ENCODE measurements around the gene RPL35A.
"Not testable (repeated sequence)": the region's sequence is repeated elsewhere in the genome, so short reads cannot be mapped to it uniquely, and the experiment has no call there.

Gene RPL35A

GRCh38 chr3:197949778-197950676 is at the start of gene RPL35A:
Gene RPL35A (plus strand): TSS chr3:197950190. CDS start chr3:197950968, 778 bp downstream.
- DNase-seq: peak; percentile 92

DNA sequence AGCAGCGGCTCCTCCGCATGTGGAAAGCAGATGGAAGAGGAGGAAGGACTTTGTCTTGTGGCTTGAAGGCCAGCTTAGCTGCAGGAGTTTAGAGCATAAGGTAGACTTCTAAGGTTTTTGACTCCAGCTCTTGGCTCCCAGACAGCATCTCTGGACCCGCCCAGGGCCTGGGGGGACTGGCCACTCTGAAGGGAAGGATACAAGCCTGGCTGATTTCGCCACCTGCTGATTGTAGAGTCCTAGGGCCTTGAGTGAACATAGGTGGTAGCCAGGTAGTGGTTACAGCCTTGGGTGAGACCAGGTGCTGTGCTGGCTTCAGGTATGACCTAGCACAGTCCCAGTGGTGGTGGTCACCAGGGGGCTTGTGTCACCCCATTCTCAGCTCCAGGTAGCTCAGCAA is 48.4 kb upstream of the RPL35A start:
- no peak for DNase-seq

DNA sequence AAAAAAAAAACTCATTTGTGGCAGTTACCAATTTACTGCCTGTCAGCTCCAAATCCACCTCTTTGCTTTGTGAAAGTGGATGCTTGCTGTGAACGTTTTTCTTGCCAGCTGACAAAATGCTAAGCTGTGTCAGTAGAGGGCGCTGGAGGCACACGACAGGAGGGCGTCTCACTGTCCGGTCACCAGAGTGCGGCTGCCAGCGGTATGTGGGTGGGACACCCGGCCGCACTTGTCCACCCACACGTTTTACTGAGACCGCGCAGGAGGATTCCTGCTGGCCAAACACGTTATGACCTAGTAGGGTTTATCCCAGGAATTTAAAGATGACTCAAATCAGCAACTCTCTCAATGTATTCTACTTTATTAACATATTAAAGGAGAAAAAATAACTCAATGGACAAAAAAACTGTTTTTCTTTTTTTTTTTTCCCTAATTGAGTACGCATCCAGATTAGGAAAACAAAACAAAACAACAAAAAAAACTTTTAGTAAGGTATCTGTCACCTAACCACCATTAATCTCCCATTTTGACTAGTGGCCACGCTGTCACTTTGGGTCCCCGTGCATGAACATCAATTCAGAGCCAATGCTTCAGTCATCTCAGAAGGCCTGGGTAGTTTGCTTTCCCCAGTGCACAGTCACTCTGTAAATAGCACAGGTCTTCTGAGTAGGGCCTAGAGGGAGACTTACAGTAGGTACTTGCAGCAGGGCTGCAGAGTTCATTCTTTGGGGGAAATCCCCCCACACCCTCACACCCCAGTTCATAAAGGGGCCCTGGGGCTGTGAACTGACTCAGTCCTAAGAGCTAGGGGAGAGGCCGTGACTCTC is 43.8 kb upstream of the RPL35A start:
- peak; percentile 34 for DNase-seq

GRCh38 chr3:197906850-197907187 is 43.2 kb upstream of the RPL35A start:
- no peak for DNase-seq

DNA sequence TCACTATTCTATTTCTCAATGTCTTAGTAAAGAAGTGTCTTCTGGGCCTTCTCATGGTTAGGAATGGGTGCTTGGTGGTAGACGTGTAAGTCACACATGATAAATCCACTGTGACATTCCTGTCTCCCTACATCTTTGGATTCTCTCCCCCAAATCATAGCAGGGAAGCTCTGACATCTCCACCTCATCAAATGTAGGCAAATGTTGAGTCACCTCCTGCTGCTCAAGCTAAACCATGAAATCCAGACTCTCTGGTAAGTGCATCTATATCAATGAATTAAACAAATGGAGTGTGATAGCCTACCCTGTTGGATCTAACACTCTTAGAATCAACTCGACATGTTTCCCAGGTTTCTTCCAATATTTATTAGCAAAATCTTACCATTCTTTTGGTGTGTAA is 42.8 kb upstream of the RPL35A start:
- DNase-seq: no peak

GRCh38 chr3:197908550-197908949 is 41.4 kb upstream of the RPL35A start:
- not testable (repeated sequence) for DNase-seq

DNA sequence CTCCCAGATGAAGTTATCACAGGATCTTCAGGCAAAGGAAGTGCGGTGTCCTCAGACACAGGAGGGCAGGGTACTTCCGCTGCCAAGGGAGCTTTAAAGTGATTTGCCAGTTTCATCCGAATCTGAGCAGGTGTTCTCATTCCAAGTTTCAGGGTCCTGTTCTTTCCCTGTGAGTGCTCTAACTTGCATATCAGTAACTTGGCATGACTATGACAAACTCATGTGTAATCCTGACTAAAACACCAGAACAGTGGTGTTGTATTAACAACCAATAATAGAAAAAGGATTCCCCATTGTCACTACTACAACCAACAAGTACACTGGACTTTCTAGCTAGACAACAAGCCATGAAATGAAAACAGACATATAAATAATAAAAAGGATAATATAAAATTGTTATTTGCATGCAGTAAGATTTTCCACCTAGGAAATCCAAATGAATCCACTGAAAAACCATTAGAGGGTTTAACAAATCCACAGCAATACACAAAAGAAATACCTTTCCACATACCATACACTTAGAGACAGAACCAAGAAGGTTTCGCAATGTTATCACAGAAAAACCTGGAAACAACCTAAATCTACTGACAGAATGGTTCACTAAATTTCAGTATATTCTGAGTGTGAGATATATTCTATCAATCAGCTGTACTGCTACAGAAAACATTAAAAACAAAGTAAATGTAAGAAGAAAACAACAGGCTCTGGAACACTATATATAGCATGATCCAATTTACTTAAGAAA is 40.9 kb upstream of the RPL35A start:
- DNase-seq: no peak

DNA sequence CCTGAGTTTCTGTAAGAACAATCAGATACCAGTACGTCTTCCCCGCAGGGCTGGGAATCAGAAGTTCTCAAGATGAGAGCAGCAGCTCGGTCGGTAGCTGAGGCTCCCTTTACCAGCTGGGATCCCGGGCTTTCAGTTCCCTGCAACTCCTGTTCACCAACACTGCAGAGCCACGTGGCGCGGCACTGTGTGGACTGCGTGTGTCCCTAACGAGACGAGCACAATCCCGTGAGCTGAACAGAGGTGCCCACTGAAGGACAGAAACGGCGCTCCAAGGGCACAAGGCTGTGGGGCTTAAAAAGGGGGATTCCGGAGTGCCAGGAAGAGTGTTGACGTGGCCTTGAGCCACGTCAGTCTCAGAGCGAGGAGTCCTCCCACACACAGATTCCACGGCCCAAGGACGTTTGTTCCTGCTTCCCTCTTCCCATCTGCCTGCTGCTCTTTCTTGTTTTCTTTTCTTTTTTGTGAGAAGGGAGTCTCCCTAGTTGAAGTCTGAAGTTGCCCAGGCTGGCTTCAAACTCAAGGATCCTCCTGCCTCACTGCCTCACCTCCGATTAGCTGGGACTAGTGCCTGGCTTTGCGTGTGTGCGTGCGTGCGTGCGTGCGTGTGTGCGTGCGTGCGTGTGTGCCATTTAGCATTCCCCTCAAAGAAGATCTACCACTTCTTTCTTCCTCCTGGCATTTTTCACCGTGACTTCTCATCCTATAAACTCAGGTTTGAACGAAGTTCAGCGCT is 37.1 kb upstream of the RPL35A start:
- no peak for DNase-seq

DNA sequence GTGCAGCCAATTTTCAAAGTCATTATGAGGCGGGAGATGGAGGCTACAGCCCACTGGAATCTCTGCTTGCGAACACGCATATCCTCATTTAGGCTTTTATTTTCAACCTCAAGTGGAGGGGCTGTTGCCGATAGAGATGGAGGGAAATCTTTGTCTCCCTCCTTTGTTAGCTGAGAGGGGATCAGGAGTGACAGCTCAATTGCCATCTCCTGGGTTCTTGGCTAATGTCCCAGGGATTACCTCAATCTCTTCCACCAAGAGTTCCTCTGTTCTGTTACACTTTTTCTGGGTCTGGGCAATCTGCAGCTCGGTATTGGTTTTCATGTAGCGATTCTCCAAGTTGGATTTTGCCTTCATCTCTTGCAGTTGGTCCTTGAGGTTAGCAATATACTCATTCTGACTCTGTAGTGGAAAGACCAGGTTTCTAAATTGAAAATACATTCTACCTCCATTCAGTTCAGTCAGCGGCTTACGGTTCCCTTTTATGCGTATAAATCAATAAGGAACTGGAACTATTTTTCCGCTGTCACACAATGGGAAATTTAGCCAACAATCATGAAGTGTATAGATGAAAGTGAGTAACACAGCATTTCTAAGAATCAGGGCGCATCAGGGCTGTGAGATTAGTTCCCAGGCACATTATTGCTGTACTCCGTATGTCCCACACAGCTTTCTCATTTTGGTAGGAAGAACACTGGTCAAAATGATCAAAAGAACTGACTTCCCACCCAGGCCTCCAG is 36.2 kb upstream of the RPL35A start:
- no peak for DNase-seq

DNA sequence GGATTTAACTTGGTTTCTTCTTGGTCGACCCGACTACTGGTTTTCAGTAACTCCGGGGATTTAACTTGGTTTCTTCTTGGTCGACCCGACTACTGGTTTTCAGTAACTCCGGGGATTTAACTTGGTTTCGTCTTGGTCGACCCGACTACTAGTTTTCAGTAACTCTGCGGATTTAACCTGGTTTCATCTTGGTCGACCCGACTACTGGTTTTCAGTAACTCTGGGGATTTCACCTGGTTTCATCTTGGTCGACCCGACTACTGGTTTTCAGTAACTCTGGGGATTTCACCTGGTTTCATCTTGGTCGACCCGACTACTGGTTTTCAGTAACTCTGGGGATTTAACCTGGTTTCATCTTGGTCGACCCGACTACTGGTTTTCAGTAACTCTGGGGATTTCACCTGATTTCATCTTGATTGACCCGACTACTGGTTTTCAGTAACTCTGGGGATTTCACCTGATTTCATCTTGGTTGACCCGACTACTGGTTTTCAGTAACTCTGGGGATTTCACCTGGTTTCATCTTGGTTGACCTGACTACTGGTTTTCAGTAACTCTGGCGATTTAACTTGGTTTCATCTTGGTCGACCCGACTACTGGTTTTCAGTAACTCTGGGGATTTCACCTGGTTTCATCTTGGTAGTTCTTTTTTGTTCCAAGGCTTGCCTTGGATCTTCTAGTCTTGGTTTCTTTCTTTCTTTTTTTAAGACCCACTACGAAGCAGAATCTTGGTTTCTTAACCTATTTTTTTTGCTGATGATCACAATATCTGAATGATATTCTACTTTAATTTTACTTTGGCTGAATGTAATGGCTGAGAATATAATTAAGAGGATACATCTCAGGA is 28.3 kb upstream of the RPL35A start:
- DNase-seq: not testable (repeated sequence)

GRCh38 chr3:197926418-197926817 is 23.6 kb upstream of the RPL35A start:
- DNase-seq: no peak

DNA sequence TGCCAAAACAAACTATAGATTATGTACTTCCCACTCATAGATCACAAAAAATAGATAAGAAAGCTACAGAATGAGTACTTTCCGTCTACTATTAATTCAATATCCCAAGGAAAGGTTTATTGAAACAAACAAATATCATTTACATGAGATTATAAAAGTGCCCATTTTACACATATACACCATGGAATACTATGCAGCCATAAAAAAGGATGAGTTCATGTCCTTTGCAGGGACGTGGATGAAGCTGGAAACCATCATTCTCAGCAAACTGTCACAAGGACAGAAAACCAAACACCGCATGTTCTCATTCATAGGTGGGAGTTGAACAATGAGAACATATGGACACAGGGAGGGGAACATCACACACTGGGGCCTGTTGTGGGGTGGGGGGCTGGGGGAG is 22.4 kb upstream of the RPL35A start:
- DNase-seq: not testable (repeated sequence)

DNA sequence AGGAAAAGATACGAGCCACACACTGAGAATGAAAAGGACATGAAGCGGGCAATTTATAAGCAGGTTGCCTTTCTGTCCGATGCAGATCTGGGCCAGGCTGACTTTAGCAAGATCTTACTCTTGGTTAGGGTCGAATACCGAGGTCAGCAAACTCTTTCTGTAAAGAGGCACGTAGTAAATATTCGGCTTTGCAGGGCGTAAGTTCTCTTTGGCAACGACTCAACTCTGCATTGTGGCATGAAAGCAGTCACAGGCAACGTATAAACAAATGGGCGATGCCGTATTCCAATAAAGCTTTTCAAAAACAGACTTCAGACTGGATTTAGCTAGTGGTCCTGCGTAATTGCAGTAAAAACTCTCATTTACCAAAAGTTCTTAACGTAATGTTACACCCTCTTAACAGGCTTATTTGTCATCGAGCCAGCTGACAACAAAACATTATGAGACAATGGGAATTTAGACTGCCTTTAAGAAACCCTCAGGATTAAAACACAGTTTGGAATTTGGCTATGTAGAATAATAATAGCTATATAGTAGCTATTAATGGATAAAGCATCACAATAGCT is 13.1 kb upstream of the RPL35A start:
- no peak for DNase-seq

DNA sequence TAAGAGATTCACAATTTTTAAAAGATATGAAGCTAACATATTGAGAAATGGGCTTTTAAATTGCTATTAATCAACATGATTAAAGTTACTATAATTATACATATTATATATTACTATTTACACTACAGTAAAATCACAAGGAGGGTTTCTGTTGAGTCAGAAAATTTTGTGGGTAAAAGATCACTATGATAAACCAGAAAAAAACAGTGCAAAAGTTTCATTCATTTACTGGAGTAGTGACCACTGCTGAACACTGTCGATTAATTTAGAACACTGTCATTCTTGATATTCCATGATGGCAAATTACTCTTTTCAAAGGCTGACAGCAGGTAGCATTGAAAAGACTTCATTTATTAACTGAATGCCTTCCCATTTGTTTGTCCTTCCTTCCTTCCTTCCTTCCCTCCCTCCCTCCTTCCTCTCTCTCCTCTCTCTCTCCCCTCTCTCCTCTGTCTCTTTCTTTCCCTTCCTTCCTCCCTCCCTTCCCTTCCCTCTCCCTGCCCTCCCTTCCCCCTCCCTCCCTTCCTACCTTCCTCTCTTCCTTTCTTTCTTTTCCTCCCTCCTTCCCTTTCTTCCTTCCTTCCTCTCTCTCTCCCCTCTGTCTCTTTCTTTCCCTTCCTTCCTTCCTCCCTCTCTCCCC is 9.1 kb upstream of the RPL35A start:
- DNase-seq: no peak

DNA sequence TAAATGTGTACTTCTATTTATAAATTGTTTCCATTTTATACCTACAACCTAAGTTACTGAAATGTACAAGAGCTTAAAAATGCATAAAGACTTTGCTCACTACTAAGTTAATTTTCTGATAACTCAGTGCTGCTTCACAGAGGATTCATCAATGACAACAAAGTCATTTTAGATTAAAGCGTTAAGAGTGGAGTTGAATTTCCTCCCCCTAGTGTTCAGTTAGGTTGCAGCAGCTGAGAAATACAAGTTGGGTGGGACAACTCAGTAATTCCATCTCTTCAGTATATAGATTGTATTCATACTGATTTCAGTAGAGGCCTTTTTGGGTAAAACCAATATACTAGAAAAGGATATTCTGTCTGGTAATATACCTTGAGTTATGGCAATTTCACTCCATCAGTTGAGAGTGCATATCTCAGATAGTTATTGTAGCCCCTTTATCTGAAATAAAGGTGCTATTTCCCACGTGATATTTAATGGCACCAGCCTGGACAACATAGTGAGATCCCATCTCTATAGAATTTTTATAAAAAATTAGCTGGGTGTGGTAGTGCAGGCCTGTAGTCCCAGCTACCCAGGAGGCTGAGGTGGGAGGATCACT is 6.9 kb upstream of the RPL35A start:
- peak; percentile 23 for DNase-seq

DNA sequence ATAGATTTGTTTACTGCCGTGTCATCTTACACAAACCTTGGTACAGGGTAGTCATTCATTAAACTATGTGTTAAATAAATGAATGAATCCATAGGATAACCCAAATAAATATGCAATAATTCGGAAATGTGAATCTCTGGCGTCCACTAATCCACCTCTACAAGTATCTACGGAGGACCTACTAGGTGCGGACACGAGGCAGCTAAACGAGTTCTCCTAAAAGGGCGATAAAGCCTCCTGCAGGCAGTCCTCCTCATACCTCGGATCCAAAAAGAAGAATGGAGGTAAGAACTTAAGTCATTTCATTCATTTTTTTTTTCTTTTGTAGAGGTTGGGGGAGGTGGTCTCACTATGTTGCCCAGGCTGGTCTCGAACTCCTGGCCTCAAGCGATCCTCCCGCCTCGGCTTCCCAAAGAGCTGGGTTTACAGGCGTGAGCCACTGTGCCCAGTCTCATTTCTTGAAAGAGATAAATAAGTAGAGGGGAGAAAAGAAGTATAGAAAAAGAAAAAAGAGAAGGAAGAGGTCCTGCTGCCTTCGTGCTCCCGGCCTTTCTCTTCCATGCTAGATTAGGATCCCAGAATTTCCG is 706 bp upstream of the RPL35A start:
- DNase-seq: no peak

DNA sequence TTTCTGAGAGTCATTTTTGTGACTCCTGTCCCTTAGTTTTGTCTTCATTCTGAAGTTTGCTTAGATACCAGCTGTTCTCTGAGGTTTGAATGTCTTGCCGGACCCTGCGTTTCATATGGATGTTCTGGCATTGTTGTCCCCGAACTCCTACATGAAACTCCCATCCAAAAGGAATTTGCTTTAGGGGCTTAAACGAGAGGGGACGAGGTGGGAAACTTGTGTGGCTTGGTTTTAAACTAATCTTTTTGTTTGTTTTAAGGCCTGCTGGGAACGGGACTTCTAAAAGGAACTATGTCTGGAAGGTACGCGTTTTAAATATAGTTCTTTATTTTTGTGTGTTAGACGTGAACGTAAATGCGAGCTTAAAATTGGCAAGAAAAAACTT is 679 bp downstream of the RPL35A start:
- no peak for DNase-seq

GRCh38 chr3:197951392-197951990 is 1.5 kb downstream of the RPL35A start:
- no peak for DNase-seq

- DNase-seq: no peak
These were observed 2.5 kb downstream of the RPL35A start for GRCh38 chr3:197952440-197952839.
